Pancreas (tissue), 10 donors: ENCODE results near the gene SFXN5. TPM values are rescaled to one million over a fixed set of nuclear protein-coding genes. Genes with fewer than 3 reads are reported as not detected.
A peak's percentile ranks its signal among the peaks of the same experiment; 100 is the strongest.

Source experiments
- ATAC-seq, 4 donors: fragments of 200-7000 bp; cut with Tn5 transposase; one replicate each; pipeline versions ENCODE4 v1.8.0 to v1.9.1; 2020; ENCODE audit warnings: mild to moderate bottlenecking in 4 of 4, moderate library complexity in 4 of 4
- DNase-seq, 6 donors: peaks; one replicate each; pipeline ENCODE4 v3.0.0-alpha.2; 2020
- FAIRE-seq: peaks from 2 replicates; lab custom pipeline; 2012; peaks lifted over from hg19 to GRCh38; lab: Jason Lieb, UNC
- H3K27ac ChIP-seq, 4 donors: fragments of 200-600 bp; sonication (generic); 1 replicate in 3 of 4; 2 replicates in 1 of 4; pipeline versions ENCODE4 v1.5.0 to v1.8.0; 2020
- H3K27me3 ChIP-seq, 4 donors: fragments of 200-600 bp; one replicate each; pipeline ENCODE4 v1.8.0; 2021
- H3K36me3 ChIP-seq, 3 donors: fragments of 200-600 bp; sonication (generic) in 1 of 3; one replicate each; pipeline versions ENCODE4 v1.5.0 to v1.8.0; 2020 to 2021
- H3K4me1 ChIP-seq, 3 donors: fragments of 200-600 bp; one replicate each; pipeline ENCODE4 v1.8.0; 2021
- H3K4me3 ChIP-seq, 4 donors: fragments of 200-600 bp; sonication (generic) in 2 of 4; one replicate each; pipeline versions ENCODE4 v1.5.0 to v1.8.0; 2020 to 2021
- H3K9me3 ChIP-seq, 4 donors: fragments of 200-600 bp; one replicate each; pipeline ENCODE4 v1.8.0; 2021
- CTCF ChIP-seq, 4 donors: fragments of 200-600 bp; sonication (generic) in 3 of 4; IDR thresholded peaks; one replicate each; pipeline versions ENCODE4 v1.5.0 to v1.8.0; 2021; ENCODE audit warnings: antibody characterized with exemption in 4 of 4
- WGBS, 2 donors: extraction: QIAGEN DNeasy Blood & Tissue Kit; methylation state at CpG; one replicate each; pipeline ENCODE4 v1.1.7; 2013; 5-methylcytosine and 5-hydroxymethylcytosine counted together
- intact Hi-C, 3 donors: fragments of 100-400 bp; cut with DNase I; formaldehyde crosslinking; loops; one replicate each; pipeline versions ENCODE4 v1.11.1 to v1.14.2; 2022
- polyA plus RNA-seq, 2 donors: library from polyadenylated mRNA; stranded (reverse); fragments of 200-250 nt; gene quantifications; one replicate each; pipeline ENCODE4 v1.2.3, GENCODE V29; 2013
- total RNA-seq, 6 donors: library from RNA; stranded (reverse); fragmentation: NEBNext Ultra II Directional in 4 of 6; extraction: Animal tissue kit (Norgen Biotek cat#: 25700) in 4 of 6; gene quantifications; one replicate each; pipeline versions ENCODE4 v1.2.1 to v1.2.4, GENCODE V29; 2021 to 2023
- donor health status: healthy with polysubstance abuse.
- donor health status: DM: no; HTN: no; CAD: no; lungs with moderate emphysema.
- donor health status: DM: no; HTN: no; CAD: no.
- donor health status: control.
- donor health status: control.
- donor health status: Bipolar disorder and iron deficiency.
- donor health status: DM: yes; HTN: yes; CAD: no.
- donor health status: DM: no; HTN: no; CAD: no.
- donor health status: DM: no; HTN: no; CAD: no.
- donor health status: DM: yes; HTN: yes; CAD: no.

Gene SFXN5
- total and polyA plus RNA-seq, 8 donors, result 2.6 to 8.4 (median 5.4) TPM

GRCh38 chr2:72983500-72984161 lies 87.9 kb downstream of the SFXN5 start:
- Histone ChIP-seq H3K36me3 (no peaks in the 10 kb centered on the region), H3K4me3 (no peak overlapping the region), H3K27me3 (no peaks in the 10 kb centered on the region), H3K9me3 (no peaks in the 10 kb centered on the region), H3K4me1 (no peaks in the 10 kb centered on the region), H3K27ac (peak overlapping the region in 1 of 4 donors; percentile 5)
- ATAC-seq (peak in 3 of 4 donors; percentile 16 to 72 (median 69)), DNase-seq (no peak), FAIRE-seq (no peak)
- WGBS, 2 donors, result 63 to 67% methylated on average over 10 of the region's 10 CpGs
- no peak for TF ChIP-seq CTCF (IDR thresholded peaks at IDR 0.05)
- intact Hi-C loops, result loop anchor here in 1 of 3 donors (10.0 kb wide), 1 partner anchor 101 kb away; no protein-coding TSS in a partner anchor

GRCh38 chr2:72982781-72983499 lies 88.6 kb downstream of the SFXN5 start:
- intact Hi-C loops, result loop anchor here in 1 of 3 donors (10.0 kb wide), 1 partner anchor 102 kb away; no protein-coding TSS in a partner anchor
- Histone ChIP-seq H3K4me3 (no peak overlapping the region), H3K4me1 (no peaks in the 10 kb centered on the region), H3K9me3 (no peaks in the 10 kb centered on the region), H3K27me3 (no peaks in the 10 kb centered on the region), H3K27ac (no peak overlapping the region), H3K36me3 (no peaks in the 10 kb centered on the region)
- no peak for ATAC-seq
- no peak for TF ChIP-seq CTCF (IDR thresholded peaks at IDR 0.05)
- no peak for DNase-seq
- no peak for FAIRE-seq
- 86 to 90% methylated on average over 11 of the region's 11 CpGs for WGBS, 2 donors

- no peaks in the 10 kb centered on the region for H3K9me3 ChIP-seq
- TF ChIP-seq CTCF (IDR thresholded peaks at IDR 0.05), result no peak
- H3K27me3 ChIP-seq, result no peaks in the 10 kb centered on the region
- FAIRE-seq, result no peak
- ATAC-seq, result no peak
- H3K4me1 ChIP-seq, result no peaks in the 10 kb centered on the region
- intact Hi-C loops, result loop anchor here in 1 of 3 donors (10.0 kb wide), 1 partner anchor 103 kb away; no protein-coding TSS in a partner anchor
- 80 to 86% methylated on average over 2 of the region's 2 CpGs for whole genome bisulfite sequencing, 2 donors
- no peak for DNase-seq
- no peak overlapping the region for H3K27ac ChIP-seq
- H3K4me3 ChIP-seq, result no peak overlapping the region
- H3K36me3 ChIP-seq, result no peaks in the 10 kb centered on the region
These were observed 89.3 kb downstream of the SFXN5 start for GRCh38 chr2:72982219-72982618.

GRCh38 chr2:72981536-72981935 lies 90.0 kb downstream of the SFXN5 start:
- intact Hi-C loops, result loop anchor here in 1 of 3 donors (10.0 kb wide), 1 partner anchor 103 kb away; no protein-coding TSS in a partner anchor
- ATAC-seq (no peak), DNase-seq (no peak), FAIRE-seq (no peak)
- Histone ChIP-seq H3K9me3 (no peaks in the 10 kb centered on the region), H3K4me1 (no peaks in the 10 kb centered on the region), H3K27ac (no peak overlapping the region), H3K27me3 (no peaks in the 10 kb centered on the region), H3K36me3 (no peaks in the 10 kb centered on the region), H3K4me3 (no peak overlapping the region)
- 92 to 93% methylated on average over 5 of the region's 5 CpGs for WGBS, 2 donors
- no peak for TF ChIP-seq CTCF (IDR thresholded peaks at IDR 0.05)
